Measurements from ENCODE around the gene PMS1.

DNA sequence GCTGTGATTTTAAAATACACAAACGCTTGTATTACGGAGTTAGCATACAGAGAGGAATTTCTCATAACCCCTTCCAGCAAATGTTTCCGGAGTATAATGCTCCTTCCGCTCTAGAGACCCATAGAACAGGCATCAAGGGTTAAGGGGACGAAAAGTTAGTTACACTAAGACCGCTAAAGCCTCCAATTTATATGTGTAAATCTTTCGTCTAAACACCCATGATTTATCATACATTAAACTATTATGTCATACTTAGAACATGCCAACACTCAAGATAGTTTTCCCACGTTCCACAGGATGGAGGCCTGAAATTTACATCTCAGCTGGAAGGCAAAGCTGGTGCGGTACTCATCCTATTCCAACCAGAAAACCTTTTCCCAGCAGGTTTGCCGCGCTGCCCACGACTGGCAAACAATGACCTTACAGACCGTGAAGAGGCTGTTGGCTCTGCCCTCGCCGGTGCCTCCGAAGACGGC, 761 bp upstream of the PMS1 start:
- TF ChIP-seq, protein P1, sequence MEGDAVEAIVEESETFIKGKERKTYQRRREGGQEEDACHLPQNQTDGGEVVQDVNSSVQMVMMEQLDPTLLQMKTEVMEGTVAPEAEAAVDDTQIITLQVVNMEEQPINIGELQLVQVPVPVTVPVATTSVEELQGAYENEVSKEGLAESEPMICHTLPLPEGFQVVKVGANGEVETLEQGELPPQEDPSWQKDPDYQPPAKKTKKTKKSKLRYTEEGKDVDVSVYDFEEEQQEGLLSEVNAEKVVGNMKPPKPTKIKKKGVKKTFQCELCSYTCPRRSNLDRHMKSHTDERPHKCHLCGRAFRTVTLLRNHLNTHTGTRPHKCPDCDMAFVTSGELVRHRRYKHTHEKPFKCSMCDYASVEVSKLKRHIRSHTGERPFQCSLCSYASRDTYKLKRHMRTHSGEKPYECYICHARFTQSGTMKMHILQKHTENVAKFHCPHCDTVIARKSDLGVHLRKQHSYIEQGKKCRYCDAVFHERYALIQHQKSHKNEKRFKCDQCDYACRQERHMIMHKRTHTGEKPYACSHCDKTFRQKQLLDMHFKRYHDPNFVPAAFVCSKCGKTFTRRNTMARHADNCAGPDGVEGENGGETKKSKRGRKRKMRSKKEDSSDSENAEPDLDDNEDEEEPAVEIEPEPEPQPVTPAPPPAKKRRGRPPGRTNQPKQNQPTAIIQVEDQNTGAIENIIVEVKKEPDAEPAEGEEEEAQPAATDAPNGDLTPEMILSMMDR (IDR thresholded peaks at IDR 0.05) = no peak
- no peak for TF ChIP-seq ZFX (IDR thresholded peaks at IDR 0.05; ENCODE audit: borderline replicate concordance)
